GM23338 (cell line): ENCODE results near the gene PANK4. TPM values are rescaled to one million over a fixed set of nuclear protein-coding genes. Genes with fewer than 3 reads are reported as not detected.

ENCODE experiments used
- ATAC-seq: fragments of 200-7000 bp; cut with Tn5 transposase; 3 replicates; pipeline ENCODE4 v1.9.1; 2020
- DNase-seq: peaks from one replicate; pipeline ENCODE4 v3.0.0-alpha.2; 2015; ENCODE audit warnings: low spot score
- H2AFZ ChIP-seq: fragments of 200-600 bp; sonication (generic); 2 replicates; pipeline ENCODE4 v1.8.0; 2016; ENCODE audit warnings: antibody characterized with exemption, mild to moderate bottlenecking, moderate library complexity
- H3F3A ChIP-seq: fragments of 200-600 bp; sonication (generic); replicated peaks from 2 replicates; pipeline ENCODE4 v1.8.0; 2017; ENCODE audit warnings: antibody characterized with exemption, mixed run types, low read depth
- H3K27ac ChIP-seq: fragments of 200-600 bp; sonication (generic); 2 replicates; pipeline ENCODE4 v1.6.1; 2016; ENCODE audit warnings: low read depth
- H3K27me3 ChIP-seq: fragments of 200-600 bp; sonication (generic); 2 replicates; pipeline ENCODE4 v1.8.0; 2016; ENCODE audit warnings: mild to moderate bottlenecking, mixed run types, moderate library complexity; ENCODE audit not compliant: insufficient read depth
- H3K36me3 ChIP-seq: fragments of 200-600 bp; sonication (generic); 2 replicates; pipeline ENCODE4 v1.8.0; 2016; ENCODE audit warnings: mild to moderate bottlenecking; ENCODE audit not compliant: insufficient read depth
- H3K4me1 ChIP-seq: fragments of 200-600 bp; sonication (generic); 2 replicates; pipeline ENCODE4 v1.8.0; 2016; ENCODE audit warnings: mild to moderate bottlenecking, moderate library complexity; ENCODE audit not compliant: insufficient read depth
- H3K4me2 ChIP-seq: fragments of 200-600 bp; sonication (generic); 2 replicates; pipeline ENCODE4 v1.7.1; 2017; ENCODE audit warnings: mixed run types
- H3K4me3 ChIP-seq: fragments of 200-600 bp; sonication (generic); 2 replicates; pipeline ENCODE4 v1.6.1; 2016; ENCODE audit warnings: mixed run types
- H3K79me2 ChIP-seq: fragments of 200-600 bp; sonication (generic); replicated peaks from 2 replicates; pipeline ENCODE4 v1.8.0; 2017; ENCODE audit warnings: mild to moderate bottlenecking; ENCODE audit not compliant: insufficient read depth
- H3K9me2 ChIP-seq: fragments of 200-600 bp; sonication (generic); 2 replicates; pipeline ENCODE4 v1.8.0; 2017; ENCODE audit not compliant: insufficient read depth
- H4K20me1 ChIP-seq: fragments of 200-600 bp; sonication (generic); replicated peaks from 2 replicates; pipeline ENCODE4 v1.8.0; 2017; ENCODE audit warnings: mild to moderate bottlenecking; ENCODE audit not compliant: insufficient read depth
- H3K27ac Mint-ChIP-seq: 2 replicates; pipeline ENCODE4 v1.8.0; 2020; ENCODE audit warnings: inconsistent platforms, mild to moderate bottlenecking, moderate library complexity, mixed read lengths
- H3K27me3 Mint-ChIP-seq: 3 replicates; pipeline ENCODE4 v1.8.0; 2022; ENCODE audit warnings: low read depth, mild to moderate bottlenecking, moderate library complexity, mixed read lengths, inconsistent platforms; ENCODE audit not compliant: insufficient read depth, poor library complexity
- H3K36me3 Mint-ChIP-seq: 3 replicates; pipeline ENCODE4 v1.8.0; 2021; ENCODE audit warnings: low read depth, mild to moderate bottlenecking, inconsistent platforms, moderate library complexity, mixed read lengths
- H3K4me1 Mint-ChIP-seq: 3 replicates; pipeline ENCODE4 v1.8.0; 2020; ENCODE audit warnings: mild to moderate bottlenecking, inconsistent platforms, mixed read lengths
- H3K4me3 Mint-ChIP-seq: 3 replicates; pipeline ENCODE4 v1.8.0; 2021; ENCODE audit warnings: moderate library complexity, mild to moderate bottlenecking, inconsistent platforms, mixed read lengths
- H3K9me3 Mint-ChIP-seq: 3 replicates; pipeline ENCODE4 v1.8.0; 2020; ENCODE audit warnings: moderate library complexity, mild to moderate bottlenecking, inconsistent platforms, mixed read lengths
- ETS1 ChIP-seq: IDR thresholded peaks from 2 replicates; pipeline ENCODE4 v1.6.1; 2016; ENCODE audit warnings: antibody characterized with exemption
- EZH2 ChIP-seq: fragments of 200-600 bp; sonication (generic); IDR thresholded peaks from one replicate; pipeline ENCODE4 v1.8.0; 2017; ENCODE audit warnings: antibody characterized with exemption, mild to moderate bottlenecking, low read depth; ENCODE audit not compliant: unreplicated experiment
- POLR2AphosphoS5 ChIP-seq: IDR thresholded peaks from 2 replicates; pipeline ENCODE4 v1.6.1; 2016; ENCODE audit warnings: antibody characterized with exemption, low read depth
- ZNF462 ChIP-seq: fragments of 250-450 bp; sonication (Bioruptor Pico); IDR thresholded peaks from 2 replicates; pipeline ENCODE4 v1.5.0; 2020; ENCODE audit warnings: mild to moderate bottlenecking, moderate library complexity
- polyA plus RNA-seq: library from polyadenylated mRNA; unstranded; fragments of >200 nt; fragmentation: Nextera tagmentation; extraction: Ambion mirVana; gene quantifications from 2 replicates; pipeline ENCODE4 v1.2.1, GENCODE V29; 2016
- total RNA-seq: library from RNA; depleted of rRNA; stranded (reverse); fragments of >200 nt; shearing (Covaris generic); gene quantifications from 2 replicates; pipeline ENCODE4 v1.2.3, GENCODE V29; 2014

Gene PANK4
- total and polyA plus RNA-seq, 2 experiments from 2014 or later: 25.8 to 43.7 TPM

GRCh38 chr1:2567083-2567679 is 40.8 kb upstream of the PANK4 start (continued):
- no peak for TF ChIP-seq ZNF462 (CRISPR knock-in tag)
- no peak for TF ChIP-seq POLR2AphosphoS5
- TF ChIP-seq ETS1: no peak
- no peak for TF ChIP-seq EZH2

- TF ChIP-seq ETS1: no peak
- Histone ChIP-seq H2AFZ (no peak overlapping the region; the same call in 1 of the 2 replicates), H3K9me2 (no peaks in the 10 kb centered on the region), H3K27me3 (no peaks in the 10 kb centered on the region), H3K27ac (no peak overlapping the region), H4K20me1 (no peaks in the 10 kb centered on the region), H3F3A (no peaks in the 10 kb centered on the region), H3K4me2 (no peak overlapping the region), H3K79me2 (no peaks in the 10 kb centered on the region), H3K36me3 (no peaks in the 10 kb centered on the region), H3K4me1 (no peaks in the 10 kb centered on the region), H3K4me3 (no peak overlapping the region)
- no peak overlapping the region for H3K27ac Mint-ChIP-seq
- H3K4me1 Mint-ChIP-seq: peaks cover 3% of the 10 kb centered on the region
- no peak overlapping the region for H3K4me3 Mint-ChIP-seq
- DNase-seq (no peak), ATAC-seq (no peak)
- no peaks in the 10 kb centered on the region; the same call in 2 of the 3 replicates for H3K36me3 Mint-ChIP-seq
- no peaks in the 10 kb centered on the region; the same call in 2 of the 3 replicates for H3K9me3 Mint-ChIP-seq
- peaks cover 14% of the 10 kb centered on the region for H3K27me3 Mint-ChIP-seq
Observed at GRCh38 chr1:2566101-2567045, 40.0 kb upstream of the PANK4 start.
